H4 (cell line): Measurements from ENCODE around the gene DHX9. TPM values are rescaled to one million over a fixed set of nuclear protein-coding genes. Genes with fewer than 3 reads are reported as not detected.
"Not testable (repeated sequence)": the region's sequence is repeated elsewhere in the genome, so short reads cannot be mapped to it uniquely, and the experiment has no call there.

Experiments used
- DNase-seq: peaks from one replicate; pipeline ENCODE4 v3.0.0-alpha.2; 2015; ENCODE audit warnings: low spot score
- total RNA-seq: library from RNA; depleted of rRNA; stranded (reverse); fragments of >200 nt; shearing (Covaris generic); gene quantifications from 2 replicates; pipeline ENCODE4 v1.2.3, GENCODE V29; 2014; rRNA removed

Gene DHX9
- total RNA-seq, 1 experiment from 2014 or later, result 142 TPM

DNA sequence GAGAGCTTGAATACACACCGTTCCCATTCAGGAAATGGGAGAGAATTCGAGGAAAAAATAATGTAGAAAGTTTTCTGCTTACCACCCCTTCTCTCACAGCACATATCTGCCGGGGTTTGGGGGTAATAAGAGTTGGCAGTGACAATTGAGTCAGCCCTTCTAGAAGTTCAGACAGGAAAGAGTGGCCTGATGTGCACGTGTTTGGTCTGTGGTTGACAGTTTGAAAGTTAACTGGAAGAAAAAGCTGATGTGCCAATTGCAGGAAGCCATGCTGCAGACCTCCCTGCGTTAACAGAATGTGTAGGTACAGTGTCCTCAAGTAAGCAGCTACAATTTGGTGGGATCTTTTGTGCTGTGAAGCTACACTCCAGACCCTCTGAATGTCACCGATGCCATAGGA lies 50.9 kb downstream of the DHX9 start:
- no peak for DNase-seq

DNA sequence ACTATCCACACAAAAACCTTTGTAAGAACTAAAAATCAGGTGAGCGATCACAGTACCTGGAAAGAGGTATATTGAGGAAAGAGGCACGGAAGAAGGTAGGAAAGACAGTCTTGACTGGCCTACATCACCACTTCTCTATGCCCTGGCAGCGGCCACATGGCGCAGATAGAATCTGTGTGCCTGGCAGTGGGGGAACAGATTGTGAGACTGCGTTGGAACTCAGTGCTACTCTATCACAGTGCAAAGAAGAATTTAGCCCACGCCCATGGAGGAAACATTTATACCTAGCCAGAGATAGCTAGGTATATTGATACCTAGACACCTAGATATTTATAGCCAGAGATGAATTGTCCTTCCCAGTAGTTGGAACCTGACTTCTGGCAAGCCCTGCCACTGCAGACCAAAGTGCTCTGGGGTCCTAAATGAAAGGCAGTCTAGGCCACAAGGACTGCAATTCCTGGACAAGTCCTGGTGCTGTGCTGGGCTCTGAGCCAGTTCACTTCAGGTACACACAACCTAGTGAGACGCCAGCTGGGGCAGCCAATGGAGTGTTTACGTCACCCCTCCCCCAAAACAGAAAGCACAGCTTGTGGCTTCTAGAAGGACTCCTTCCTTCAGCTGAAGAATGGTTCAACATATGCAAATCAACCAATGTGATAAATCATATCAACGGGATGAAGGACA lies 51.9 kb downstream of the DHX9 start:
- DNase-seq, result no peak

GRCh38 chr1:182897696-182898095 lies 58.5 kb downstream of the DHX9 start:
- no peak for DNase-seq

- DNase-seq, result not testable (repeated sequence)
Observed at GRCh38 chr1:182901946-182902345, 62.8 kb downstream of the DHX9 start.

DNA sequence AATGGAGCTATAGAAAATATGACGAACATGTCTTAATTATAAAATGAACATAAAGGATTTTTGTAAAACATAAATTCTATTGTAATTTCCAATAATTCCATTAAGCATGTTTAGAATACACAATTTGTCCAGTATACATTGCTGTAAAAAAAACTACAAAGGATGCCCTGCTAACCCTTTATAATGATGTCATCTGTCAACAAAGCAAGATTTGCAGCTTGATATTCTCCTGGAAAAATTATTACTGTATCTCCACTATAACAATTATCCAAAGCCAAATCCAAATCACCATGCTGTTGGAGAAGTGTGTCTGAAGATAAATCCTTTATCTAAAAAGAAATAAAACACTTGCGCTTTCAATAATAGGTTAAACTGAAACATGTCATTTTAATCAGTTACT lies 66.2 kb downstream of the DHX9 start:
- no peak for DNase-seq

DNA sequence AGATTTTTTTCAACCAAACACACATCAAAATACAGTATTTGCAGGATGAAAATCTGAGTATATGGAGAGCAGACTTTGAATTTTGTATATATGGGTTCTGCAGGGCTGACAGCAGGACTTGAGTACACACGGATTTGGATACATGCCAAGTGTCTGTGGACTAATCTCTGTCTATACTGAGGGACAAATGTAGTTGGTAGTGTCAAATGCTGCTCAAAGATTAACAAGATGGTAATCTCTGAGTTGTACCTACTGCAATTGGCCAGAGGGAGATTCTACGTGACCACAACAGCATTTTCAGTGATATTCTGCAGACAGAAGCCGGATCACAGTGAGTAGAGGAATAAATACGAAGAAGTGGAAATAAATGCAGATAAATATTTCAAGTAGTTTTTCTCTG lies 70.4 kb downstream of the DHX9 start:
- no peak for DNase-seq

GRCh38 chr1:182910143-182910542 lies 71.0 kb downstream of the DHX9 start:
- no peak for DNase-seq

DNA sequence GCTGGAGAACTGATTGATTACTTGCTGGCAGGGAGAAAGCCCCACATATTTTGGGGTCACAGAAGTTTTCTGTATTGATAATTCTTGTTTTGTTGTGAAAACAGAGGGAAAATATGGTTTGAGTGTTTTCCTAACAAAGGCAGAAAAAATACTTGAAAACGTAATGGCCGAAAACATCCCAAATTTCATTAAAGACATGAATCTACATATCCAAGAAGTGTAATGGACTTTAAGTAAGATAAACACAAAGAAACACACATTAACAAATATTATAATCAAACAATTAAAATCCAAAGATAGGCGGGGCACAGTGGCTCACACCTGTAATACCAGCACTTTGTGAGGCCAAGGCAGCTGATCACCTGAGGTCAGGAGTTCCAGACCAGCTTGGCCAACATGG lies 74.3 kb downstream of the DHX9 start:
- no peak for DNase-seq

DNA sequence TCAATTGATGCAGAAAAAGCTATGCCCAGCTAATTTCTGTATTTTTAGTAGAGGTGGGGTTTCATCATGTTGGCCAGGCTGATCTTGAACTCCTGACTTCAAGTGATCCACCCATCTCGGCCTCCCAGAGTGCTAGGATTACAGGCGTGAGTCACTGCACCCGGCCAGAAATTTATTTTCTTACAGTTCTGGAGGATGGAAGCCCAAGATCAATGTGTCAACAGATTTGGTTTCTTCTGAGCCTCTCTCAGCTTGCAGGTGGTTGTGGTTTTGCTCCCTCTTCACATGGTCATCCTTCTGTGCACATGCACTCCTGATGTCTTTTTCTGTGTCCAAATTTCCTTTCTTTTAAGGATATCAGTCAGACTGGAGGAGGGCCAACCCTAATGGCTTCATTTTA lies 78.2 kb downstream of the DHX9 start:
- DNase-seq, result no peak

DNA sequence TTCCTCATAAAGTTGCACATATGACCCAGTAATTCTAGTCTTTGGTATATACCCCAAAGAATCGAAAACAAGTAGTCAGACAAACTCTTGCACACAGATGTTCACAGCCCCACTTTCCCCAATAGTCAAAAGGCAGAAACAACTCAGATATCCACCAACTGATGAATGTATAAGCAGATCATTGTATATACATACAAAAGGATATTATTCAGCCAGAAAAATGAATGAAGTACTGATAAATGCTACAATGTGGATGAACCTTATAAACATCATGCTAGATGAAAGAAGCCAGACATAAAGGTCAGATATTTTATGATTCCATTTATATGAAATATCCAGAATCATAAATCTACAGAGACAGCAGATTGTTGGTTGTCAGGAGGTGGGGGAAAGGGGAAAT lies 86.5 kb downstream of the DHX9 start:
- no peak for DNase-seq

- DNase-seq, result no peak
Observed at GRCh38 chr1:182927693-182928433, 88.7 kb downstream of the DHX9 start.

GRCh38 chr1:182930985-182931384 lies 91.8 kb downstream of the DHX9 start:
- DNase-seq, result no peak

DNA sequence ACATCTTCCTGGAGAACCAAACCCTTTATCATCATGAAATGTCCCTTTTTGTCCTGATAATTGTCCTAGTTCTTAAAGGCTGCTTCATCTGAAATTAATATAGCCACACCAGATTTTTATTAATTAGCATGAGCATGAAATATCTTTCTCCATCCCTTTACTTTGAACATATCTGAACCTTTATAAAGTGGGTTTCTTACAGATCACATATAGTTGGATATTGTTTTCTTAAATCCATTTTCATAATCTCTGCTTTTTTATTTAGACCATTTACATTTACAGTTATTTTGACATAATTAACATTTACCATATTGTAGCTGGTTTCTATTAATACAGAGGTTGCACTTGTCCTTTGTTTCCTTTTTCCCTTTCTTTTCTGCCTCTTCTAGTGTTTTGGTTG lies 96.6 kb downstream of the DHX9 start:
- no peak for DNase-seq

Other genes starting within 250 kb of the DHX9 start
- 0.04 TPM in 1 of 2 replicates, not detected in the other for gene RGS16, start 235.0 kb upstream of the DHX9 start, total RNA-seq
- not detected in 2 replicates for gene RGS8, start 154.8 kb upstream of the DHX9 start, total RNA-seq
- 2.5 and 4.0 TPM in 2 replicates for gene NPL, start 49.6 kb upstream of the DHX9 start, total RNA-seq
- not detected in 2 replicates for gene SHCBP1L, start 113.8 kb downstream of the DHX9 start, total RNA-seq
- gene LAMC1, start 184.1 kb downstream of the DHX9 start, total RNA-seq, result 99.6 and 122 TPM in 2 replicates